Activated CD4-positive, alpha-beta memory T cell treated with anti-CD3 and anti-CD28 coated beads, Interleukin-2, amount 10 ng/mL, durations not matched to agents 7 days and 5 days (primary cell): ENCODE data around the gene JAG1. TPM values are rescaled to one million over a fixed set of nuclear protein-coding genes. Genes with fewer than 3 reads are reported as not detected.

ENCODE experiments used
- CTCF ChIA-PET: fragments of 350-600 bp; sonication (Branson Sonifier 250); formaldehyde crosslinking; loops from one replicate; lab custom pipeline; 2021; ENCODE audit warnings: antibody characterized with exemption, inconsistent platforms; lab: Charles Lee
- POLR2A ChIA-PET: fragments of 350-600 bp; sonication (Branson Sonifier 250); formaldehyde crosslinking; loops from one replicate; lab custom pipeline; 2021; ENCODE audit warnings: antibody characterized with exemption; lab: Charles Lee
- DNase-seq: peaks from one replicate; pipeline ENCODE4 v3.0.0-alpha.2; 2020
- H3K27ac Mint-ChIP-seq: one replicate; pipeline ENCODE4 v1.8.0; 2021; ENCODE audit warnings: mild to moderate bottlenecking, mixed read lengths
- H3K27me3 Mint-ChIP-seq: one replicate; pipeline ENCODE4 v1.8.0; 2021; ENCODE audit warnings: mixed read lengths
- H3K36me3 Mint-ChIP-seq: one replicate; pipeline ENCODE4 v1.8.0; 2021; ENCODE audit warnings: low read depth, mixed read lengths
- H3K4me1 Mint-ChIP-seq: one replicate; pipeline ENCODE4 v1.8.0; 2021; ENCODE audit warnings: mixed read lengths
- H3K4me3 Mint-ChIP-seq: one replicate; pipeline ENCODE4 v1.8.0; 2021; ENCODE audit warnings: mild to moderate bottlenecking, mixed read lengths
- H3K9me3 Mint-ChIP-seq: one replicate; pipeline ENCODE4 v1.8.0; 2021; ENCODE audit warnings: mixed read lengths
- total RNA-seq, 2 experiments: library from RNA; stranded (reverse); gene quantifications; one replicate each; pipeline ENCODE4 v1.2.3, GENCODE V29; 2021

JAG1 gene
- total RNA-seq, 2 experiments from 2014 or later: 0.15 to 0.30 TPM

GRCh38 chr20:10660661-10661060 lies 13.1 kb downstream of the JAG1 start:
- CTCF ChIA-PET: no interaction called here
- Mint-ChIP-seq H3K36me3 (no peaks in the 10 kb centered on the region), H3K4me1 (no peaks in the 10 kb centered on the region), H3K4me3 (no peak overlapping the region), H3K27ac (no peak overlapping the region), H3K9me3 (no peaks in the 10 kb centered on the region), H3K27me3 (peaks cover 55% of the 10 kb centered on the region)
- POLR2A ChIA-PET: no interaction called here
- no peak for DNase-seq

GRCh38 chr20:10659651-10660601 lies 13.9 kb downstream of the JAG1 start:
- H3K36me3 Mint-ChIP-seq: no peaks in the 10 kb centered on the region
- peaks cover 51% of the 10 kb centered on the region for H3K27me3 Mint-ChIP-seq
- no peak for DNase-seq
- no peak overlapping the region for H3K27ac Mint-ChIP-seq
- ChIA-PET CTCF (no interaction called here), POLR2A (no interaction called here)
- H3K9me3 Mint-ChIP-seq: no peaks in the 10 kb centered on the region
- H3K4me3 Mint-ChIP-seq: no peak overlapping the region
- no peaks in the 10 kb centered on the region for H3K4me1 Mint-ChIP-seq

DNA sequence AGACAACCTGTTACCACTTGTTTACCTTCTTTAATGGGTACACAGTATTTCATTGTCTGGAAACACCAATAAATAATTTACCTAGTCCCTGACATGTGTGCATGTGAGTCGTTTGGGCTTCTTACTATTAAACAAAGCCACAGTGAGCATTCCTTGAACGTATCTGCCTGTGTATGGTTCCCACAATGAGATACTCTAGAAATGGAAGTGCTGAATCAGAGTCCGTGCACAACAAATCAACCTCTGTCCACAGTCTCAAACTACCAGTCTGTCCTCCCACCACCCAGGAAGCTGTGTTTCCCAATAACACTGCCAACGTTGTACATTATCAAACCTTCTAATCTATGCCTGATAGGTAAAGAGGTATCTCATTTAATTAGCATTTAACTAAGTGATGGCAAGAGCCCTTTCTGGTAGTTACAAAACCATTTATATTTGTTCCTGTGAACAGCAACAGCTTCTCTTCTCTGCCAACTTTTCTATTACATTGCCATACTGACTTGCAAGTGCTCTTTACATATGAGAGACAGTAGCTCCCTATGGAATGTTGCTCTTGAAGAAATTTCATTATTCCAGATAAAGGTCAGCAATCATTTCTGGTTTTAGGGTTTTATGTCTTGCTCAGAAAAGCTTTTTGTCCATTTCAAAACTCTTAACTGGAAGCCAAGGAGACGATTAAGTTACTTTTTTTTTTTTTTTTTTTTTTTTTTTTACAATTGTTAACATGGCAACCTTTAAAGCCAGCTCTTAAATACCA lies 14.7 kb downstream of the JAG1 start:
- Mint-ChIP-seq H3K4me3 (no peak overlapping the region), H3K27me3 (peaks cover 54% of the 10 kb centered on the region), H3K36me3 (no peaks in the 10 kb centered on the region), H3K4me1 (no peaks in the 10 kb centered on the region), H3K9me3 (no peaks in the 10 kb centered on the region), H3K27ac (no peak overlapping the region)
- CTCF ChIA-PET: no interaction called here
- DNase-seq: no peak
- POLR2A ChIA-PET: no interaction called here

GRCh38 chr20:10658051-10658823 lies 15.6 kb downstream of the JAG1 start:
- no peak overlapping the region for H3K4me3 Mint-ChIP-seq
- peaks cover 50% of the 10 kb centered on the region for H3K27me3 Mint-ChIP-seq
- H3K4me1 Mint-ChIP-seq: no peaks in the 10 kb centered on the region
- no peak overlapping the region for H3K27ac Mint-ChIP-seq
- H3K9me3 Mint-ChIP-seq: no peaks in the 10 kb centered on the region
- CTCF ChIA-PET: no interaction called here
- POLR2A ChIA-PET: no interaction called here
- no peaks in the 10 kb centered on the region for H3K36me3 Mint-ChIP-seq
- no peak for DNase-seq

DNA sequence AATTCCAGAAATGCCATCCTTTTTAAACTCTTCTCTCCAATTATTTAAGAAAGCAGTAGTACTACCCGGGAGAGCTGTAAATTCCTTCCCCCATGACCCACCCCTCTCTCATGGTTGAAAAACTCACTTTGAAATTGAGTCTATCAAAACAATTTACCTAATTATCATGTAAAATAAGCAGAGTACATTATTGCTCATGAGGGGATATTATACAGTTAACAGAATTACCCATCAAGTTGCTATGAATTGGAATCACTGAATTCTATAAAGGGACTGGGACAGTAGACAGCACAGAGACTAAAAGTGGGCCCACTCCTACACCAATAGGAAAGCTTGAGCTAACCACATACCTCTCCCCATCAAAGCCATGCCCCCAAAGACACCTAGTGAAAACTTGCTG lies 16.3 kb downstream of the JAG1 start:
- no peaks in the 10 kb centered on the region for H3K36me3 Mint-ChIP-seq
- H3K27ac Mint-ChIP-seq: no peak overlapping the region
- H3K4me1 Mint-ChIP-seq: no peaks in the 10 kb centered on the region
- peaks cover 42% of the 10 kb centered on the region for H3K27me3 Mint-ChIP-seq
- ChIA-PET CTCF (no interaction called here), POLR2A (no interaction called here)
- H3K4me3 Mint-ChIP-seq: no peak overlapping the region
- no peak for DNase-seq
- no peaks in the 10 kb centered on the region for H3K9me3 Mint-ChIP-seq

GRCh38 chr20:10655720-10656669 lies 17.8 kb downstream of the JAG1 start:
- Mint-ChIP-seq H3K4me1 (no peaks in the 10 kb centered on the region), H3K27me3 (peaks cover 32% of the 10 kb centered on the region), H3K36me3 (no peaks in the 10 kb centered on the region), H3K9me3 (no peaks in the 10 kb centered on the region), H3K4me3 (no peak overlapping the region), H3K27ac (no peak overlapping the region)
- CTCF ChIA-PET: interaction anchor here (0.7 to 1.3 kb wide), 2 partner anchors 21 to 84 kb away, joined by 3 read pairs; no protein-coding TSS in a partner anchor
- no peak for DNase-seq
- POLR2A ChIA-PET: no interaction called here

- ChIA-PET POLR2A (no interaction called here), CTCF (no interaction called here)
- no peak for DNase-seq
- Mint-ChIP-seq H3K36me3 (no peaks in the 10 kb centered on the region), H3K4me3 (no peak overlapping the region), H3K4me1 (no peaks in the 10 kb centered on the region), H3K27ac (no peak overlapping the region), H3K9me3 (no peaks in the 10 kb centered on the region), H3K27me3 (peaks cover 27% of the 10 kb centered on the region)
These were observed 19.2 kb downstream of the JAG1 start for GRCh38 chr20:10654630-10655029.

- Mint-ChIP-seq H3K27me3 (peaks cover 28% of the 10 kb centered on the region), H3K4me1 (no peaks in the 10 kb centered on the region), H3K36me3 (no peaks in the 10 kb centered on the region), H3K9me3 (no peaks in the 10 kb centered on the region), H3K4me3 (no peak overlapping the region), H3K27ac (no peak overlapping the region)
- no peak for DNase-seq
- POLR2A ChIA-PET: no interaction called here
- CTCF ChIA-PET: no interaction called here
These were observed 19.6 kb downstream of the JAG1 start for GRCh38 chr20:10654250-10654610.

GRCh38 chr20:10653599-10654249 lies 20.1 kb downstream of the JAG1 start:
- Mint-ChIP-seq H3K9me3 (no peaks in the 10 kb centered on the region), H3K27ac (no peak overlapping the region), H3K4me3 (no peak overlapping the region), H3K4me1 (peaks cover 1% of the 10 kb centered on the region), H3K27me3 (peaks cover 29% of the 10 kb centered on the region), H3K36me3 (no peaks in the 10 kb centered on the region)
- DNase-seq: no peak
- ChIA-PET CTCF (no interaction called here), POLR2A (no interaction called here)

DNA sequence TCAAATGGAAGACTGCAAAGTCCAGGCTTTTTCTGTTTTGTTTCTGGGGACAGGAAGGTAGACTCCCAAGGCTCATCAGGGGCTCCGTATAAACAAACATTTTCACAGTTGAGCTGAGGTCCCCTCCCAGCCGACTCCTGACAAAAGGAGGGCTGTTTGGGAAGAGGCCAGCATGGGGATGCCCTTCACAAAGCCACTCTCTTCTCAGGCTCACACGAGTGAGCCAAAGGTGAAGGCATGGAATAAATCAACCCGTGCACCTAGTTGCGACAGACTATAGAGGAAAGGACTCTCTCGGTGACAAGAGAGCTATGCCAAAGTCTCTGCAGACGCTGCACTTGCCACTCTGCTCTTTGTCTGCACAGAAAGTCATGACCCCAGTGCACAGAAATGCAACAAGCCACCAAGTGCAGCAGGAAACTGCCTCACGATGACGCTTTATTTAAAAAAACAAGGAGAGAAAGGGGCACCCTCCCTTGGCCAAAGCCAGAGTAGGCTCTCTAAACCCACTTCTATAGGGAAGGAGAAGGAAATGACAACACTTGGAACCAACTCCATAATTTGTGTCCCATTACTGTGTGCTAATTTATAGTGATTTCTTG lies 21.0 kb downstream of the JAG1 start:
- no peak overlapping the region for H3K27ac Mint-ChIP-seq
- POLR2A ChIA-PET: no interaction called here
- H3K4me3 Mint-ChIP-seq: no peak overlapping the region
- H3K36me3 Mint-ChIP-seq: no peaks in the 10 kb centered on the region
- H3K27me3 Mint-ChIP-seq: peaks cover 32% of the 10 kb centered on the region
- CTCF ChIA-PET: no interaction called here
- no peaks in the 10 kb centered on the region for H3K9me3 Mint-ChIP-seq
- no peak for DNase-seq
- H3K4me1 Mint-ChIP-seq: peaks cover 2% of the 10 kb centered on the region

DNA sequence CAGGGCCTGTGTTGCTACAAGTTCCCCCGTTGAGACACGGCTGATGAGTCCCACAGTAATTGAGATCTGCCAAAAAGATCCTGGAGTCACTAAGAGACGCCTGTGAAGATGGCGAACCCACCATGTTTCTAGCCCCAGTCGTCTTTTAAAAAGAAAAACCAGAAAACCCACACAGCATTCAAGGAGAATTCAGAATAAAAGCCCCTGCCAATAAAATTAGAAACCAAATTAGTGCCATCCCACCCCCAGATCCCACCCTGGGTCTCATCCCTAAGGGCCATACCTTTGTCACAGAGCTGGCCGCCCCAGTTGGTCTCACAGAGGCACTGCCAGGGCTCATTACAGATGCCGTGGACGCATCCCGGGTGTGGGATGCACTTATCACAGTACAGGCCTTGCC lies 21.6 kb downstream of the JAG1 start:
- ChIA-PET POLR2A (no interaction called here), CTCF (no interaction called here)
- no peaks in the 10 kb centered on the region for H3K9me3 Mint-ChIP-seq
- H3K4me1 Mint-ChIP-seq: peaks cover 2% of the 10 kb centered on the region
- H3K36me3 Mint-ChIP-seq: no peaks in the 10 kb centered on the region
- no peak overlapping the region for H3K4me3 Mint-ChIP-seq
- peaks cover 32% of the 10 kb centered on the region for H3K27me3 Mint-ChIP-seq
- no peak overlapping the region for H3K27ac Mint-ChIP-seq
- no peak for DNase-seq
